Esophagus muscularis mucosa (tissue), 4 donors: ENCODE data around the gene VTI1A. TPM values are rescaled to one million over a fixed set of nuclear protein-coding genes. Genes with fewer than 3 reads are reported as not detected.

Source experiments
- DNase-seq: peaks from one replicate; pipeline ENCODE4 v3.0.0-alpha.2; 2017; ENCODE audit errors: extremely low spot score
- H3K27ac ChIP-seq, 4 donors: fragments of 200-600 bp; sonication (generic); replicated peaks in 1 of 4; 1 replicate in 3 of 4; 2 replicates in 1 of 4; pipeline ENCODE4 v1.5.1; 2016 to 2019; ENCODE audit warnings: mild to moderate bottlenecking in 1 of 4
- H3K27me3 ChIP-seq, 4 donors: fragments of 200-600 bp; sonication (generic); one replicate each; pipeline versions ENCODE4 v1.5.1 to v1.6.0; 2016 to 2019
- H3K36me3 ChIP-seq, 4 donors: fragments of 200-600 bp; sonication (generic); one replicate each; pipeline ENCODE4 v1.5.1; 2016 to 2019
- H3K4me1 ChIP-seq, 4 donors: fragments of 200-600 bp; sonication (generic); one replicate each; pipeline ENCODE4 v1.5.1; 2016 to 2019
- H3K4me3 ChIP-seq, 4 donors: fragments of 200-600 bp; sonication (generic); 1 replicate in 2 of 4; 2 replicates in 2 of 4; pipeline ENCODE4 v1.5.1; 2016 to 2019; ENCODE audit warnings: mild to moderate bottlenecking in 4 of 4, moderate library complexity in 1 of 4
- H3K9me3 ChIP-seq, 4 donors: fragments of 200-600 bp; sonication (generic); 1 replicate in 3 of 4; 2 replicates in 1 of 4; pipeline ENCODE4 v1.5.1; 2016 to 2019
- CTCF ChIP-seq, 3 experiments: fragments of 200-600 bp in 2 of 3; fragments of 450-650 bp in 1 of 3; sonication (generic) in 2 of 3; IDR thresholded peaks; one replicate each; pipeline ENCODE4 v1.5.1; 2017 to 2019; ENCODE audit warnings: antibody characterized with exemption in 3 of 3, mild to moderate bottlenecking in 2 of 3, moderate library complexity in 1 of 3
- EP300 ChIP-seq: sonication (generic); formaldehyde crosslinking; IDR thresholded peaks from one replicate; pipeline ENCODE4 v1.6.1; 2017; ENCODE audit warnings: antibody characterized with exemption
- POLR2A ChIP-seq: fragments of 450-650 bp; IDR thresholded peaks from one replicate; pipeline ENCODE4 v1.6.1; 2017; ENCODE audit warnings: antibody characterized with exemption, moderate library complexity, mild to moderate bottlenecking, low read depth
- POLR2AphosphoS5 ChIP-seq, 2 donors: sonication (generic); formaldehyde crosslinking; IDR thresholded peaks; one replicate each; pipeline ENCODE4 v1.6.1; 2017; ENCODE audit warnings: antibody characterized with exemption in 2 of 2
- WGBS: methylation state at CpG from one replicate; pipeline ENCODE4 v1.1.5; 2018; 5-methylcytosine and 5-hydroxymethylcytosine counted together
- intact Hi-C: fragments of 100-400 bp; cut with DNase I; formaldehyde crosslinking; loops from one replicate; pipeline ENCODE4 v1.15.1; 2023
- total RNA-seq, 4 donors: library from RNA; depleted of rRNA; stranded (reverse); fragments of >200 nt; gene quantifications; one replicate each; pipeline versions ENCODE4 v1.1.0 to v1.2.1, GENCODE V29; 2016

VTI1A gene
- total RNA-seq, 4 donors from 2014 or later: 27.6 to 42.7 (median 33.8) TPM

GRCh38 chr10:112735041-112735695, 288.2 kb downstream of the VTI1A start:
- no peak for DNase-seq
- Histone ChIP-seq H3K36me3 (no peaks in the 10 kb centered on the region), H3K27ac (no peak overlapping the region), H3K9me3 (no peaks in the 10 kb centered on the region), H3K4me1 (peaks cover 0 to 22% (median 19%) of the 10 kb centered on the region in 4 donors), H3K27me3 (no peaks in the 10 kb centered on the region), H3K4me3 (no peak overlapping the region)
- WGBS: 81% methylated on average over 4 of the region's 4 CpGs
- intact Hi-C loops: no loop called here
- no peak for TF ChIP-seq POLR2A
- TF ChIP-seq CTCF (IDR thresholded peaks at IDR 0.05): no peak
- no peak for TF ChIP-seq POLR2AphosphoS5 (IDR thresholded peaks at IDR 0.05)

GRCh38 chr10:112738606-112739591, 291.9 kb downstream of the VTI1A start:
- WGBS: 59% methylated on average over 11 of the region's 11 CpGs
- Histone ChIP-seq H3K36me3 (no peaks in the 10 kb centered on the region), H3K27ac (no peak overlapping the region), H3K9me3 (no peaks in the 10 kb centered on the region), H3K4me1 (peaks cover 0 to 21% (median 13%) of the 10 kb centered on the region in 4 donors), H3K4me3 (no peak overlapping the region), H3K27me3 (no peaks in the 10 kb centered on the region)
- no peak for DNase-seq
- TF ChIP-seq CTCF (IDR thresholded peaks at IDR 0.05) (no peak), EP300 (no peak), POLR2A (no peak), POLR2AphosphoS5 (IDR thresholded peaks at IDR 0.05) (no peak)
- intact Hi-C loops: no loop called here

DNA sequence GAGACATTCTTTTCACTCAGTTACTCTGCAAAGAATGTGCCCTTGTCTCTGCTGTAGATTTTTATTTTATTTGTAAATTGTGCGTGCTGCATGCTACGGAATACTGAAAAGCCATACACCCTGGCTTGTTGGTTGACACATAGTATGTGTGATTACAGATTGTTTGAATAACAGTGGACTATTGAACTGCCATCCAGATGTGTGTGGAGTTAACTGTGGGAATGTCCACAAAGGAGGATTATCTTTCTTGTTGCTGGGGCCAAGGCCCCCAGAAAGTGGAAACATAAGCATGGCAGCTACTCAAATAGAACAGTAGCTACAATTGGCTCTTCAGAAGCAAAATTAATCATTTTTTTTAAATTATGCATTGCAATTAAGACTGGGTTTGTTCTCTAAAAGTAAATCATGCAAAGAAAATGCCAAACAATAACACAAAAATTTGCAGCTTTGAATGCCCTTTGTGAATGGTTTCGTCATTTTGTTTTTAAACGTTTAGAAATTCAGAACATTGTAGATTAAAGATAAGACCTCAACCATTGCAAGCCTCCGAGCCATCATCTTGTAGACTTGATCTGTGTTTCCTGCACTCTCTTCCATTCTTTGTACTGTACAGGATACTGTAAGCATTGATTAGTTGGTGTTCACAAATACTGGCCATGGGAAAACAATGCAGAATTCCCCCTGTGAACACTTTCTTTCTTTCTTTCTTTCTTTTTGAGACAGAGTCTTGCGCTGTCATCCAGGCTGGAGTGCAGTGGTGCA, 292.8 kb downstream of the VTI1A start:
- Histone ChIP-seq H3K4me1 (peaks cover 0 to 21% (median 13%) of the 10 kb centered on the region in 4 donors), H3K27ac (no peak overlapping the region), H3K9me3 (no peaks in the 10 kb centered on the region), H3K4me3 (no peak overlapping the region), H3K27me3 (no peaks in the 10 kb centered on the region), H3K36me3 (no peaks in the 10 kb centered on the region)
- TF ChIP-seq POLR2AphosphoS5 (IDR thresholded peaks at IDR 0.05): no peak
- DNase-seq: no peak
- intact Hi-C loops: no loop called here
- 94% methylated on average over 5 of the region's 6 CpGs for WGBS

DNA sequence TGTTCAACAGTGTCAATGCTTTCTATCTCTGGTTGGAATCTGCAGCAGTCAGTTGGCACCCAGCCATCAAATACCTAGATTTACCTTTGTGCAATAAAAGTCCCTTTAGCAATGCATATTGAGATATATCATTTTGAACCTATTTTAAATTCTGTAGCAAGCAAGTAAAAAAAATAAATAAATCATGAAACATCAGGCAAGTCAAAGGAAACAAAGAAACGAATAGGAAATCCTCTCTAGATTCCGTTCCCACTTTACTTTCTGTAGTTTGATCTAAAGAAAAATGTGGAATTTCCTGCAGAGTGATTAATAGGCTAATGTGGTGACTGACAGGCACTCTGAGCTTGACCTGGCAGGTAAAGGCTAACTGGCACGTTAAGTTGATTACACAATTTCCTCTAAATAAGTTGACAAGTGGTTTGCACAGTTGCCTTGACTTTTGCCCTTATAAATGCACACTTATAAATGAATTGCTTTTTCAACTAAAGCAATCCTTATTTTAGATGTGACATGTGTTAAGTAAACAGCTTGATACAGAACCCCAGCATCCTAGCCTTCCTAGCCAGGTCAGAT, 294.9 kb downstream of the VTI1A start:
- H3K27ac ChIP-seq: no peak overlapping the region
- no peaks in the 10 kb centered on the region for H3K9me3 ChIP-seq
- 56% methylated on average over 3 of the region's 3 CpGs for WGBS
- peaks cover 5 to 21% (median 13%) of the 10 kb centered on the region in 4 donors for H3K4me1 ChIP-seq
- intact Hi-C loops: no loop called here
- no peaks in the 10 kb centered on the region for H3K27me3 ChIP-seq
- no peaks in the 10 kb centered on the region for H3K36me3 ChIP-seq
- TF ChIP-seq POLR2AphosphoS5 (IDR thresholded peaks at IDR 0.05): no peak
- TF ChIP-seq EP300: no peak
- no peak for TF ChIP-seq CTCF (IDR thresholded peaks at IDR 0.05)
- no peak for TF ChIP-seq POLR2A
- no peak for DNase-seq
- no peak overlapping the region for H3K4me3 ChIP-seq
